Progenitor cell of endocrine pancreas (in vitro differentiated cells): Measurements from ENCODE around the gene TCF12. TPM values are rescaled to one million over a fixed set of nuclear protein-coding genes. Genes with fewer than 3 reads are reported as not detected.

Experiments used
- DNase-seq: peaks from one replicate; pipeline ENCODE4 v3.0.0; 2021; ENCODE audit warnings: low spot score; ENCODE audit not compliant: unreplicated experiment
- H3K27ac Mint-ChIP-seq: 2 replicates; pipeline ENCODE4 v1.8.0; 2021; ENCODE audit warnings: mild to moderate bottlenecking, moderate library complexity, mixed read lengths
- H3K27me3 Mint-ChIP-seq: 2 replicates; pipeline ENCODE4 v1.8.0; 2021; ENCODE audit warnings: mixed read lengths
- H3K36me3 Mint-ChIP-seq: 2 replicates; pipeline ENCODE4 v1.8.0; 2022; ENCODE audit warnings: mixed read lengths; ENCODE audit not compliant: insufficient read depth
- H3K4me1 Mint-ChIP-seq: 2 replicates; pipeline ENCODE4 v1.8.0; 2021; ENCODE audit warnings: low read depth, mixed read lengths
- H3K4me3 Mint-ChIP-seq: 2 replicates; pipeline ENCODE4 v1.8.0; 2021; ENCODE audit warnings: low read depth, mild to moderate bottlenecking, moderate library complexity, mixed read lengths
- H3K9me3 Mint-ChIP-seq: 2 replicates; pipeline ENCODE4 v1.8.0; 2021; ENCODE audit warnings: low read depth, mixed read lengths
- CTCF ChIP-seq: fragments of 200-600 bp; sonication (generic); IDR thresholded peaks from one replicate; pipeline ENCODE4 v1.5.0; 2021; ENCODE audit warnings: antibody characterized with exemption, mild to moderate bottlenecking; ENCODE audit not compliant: unreplicated experiment
- total RNA-seq: library from RNA; stranded (reverse); gene quantifications from 2 replicates; pipeline ENCODE4 v1.2.1, GENCODE V29; 2021

TCF12 gene
- total RNA-seq, 1 donor from 2014 or later = 164 TPM

- Mint-ChIP-seq H3K36me3 (peaks cover 28% of the 10 kb centered on the region), H3K9me3 (peaks cover 13% of the 10 kb centered on the region), H3K4me3 (no peak overlapping the region), H3K27me3 (no peaks in the 10 kb centered on the region), H3K4me1 (peaks cover 29% of the 10 kb centered on the region), H3K27ac (peak overlapping the region; percentile 46)
- DNase-seq = no peak
- no peak for TF ChIP-seq CTCF
These were observed 265.3 kb downstream of the TCF12 start for GRCh38 chr15:57183614-57184344.

GRCh38 chr15:57184502-57184901 is 266.1 kb downstream of the TCF12 start:
- H3K36me3 Mint-ChIP-seq = peaks cover 28% of the 10 kb centered on the region
- no peaks in the 10 kb centered on the region for H3K27me3 Mint-ChIP-seq
- peaks cover 13% of the 10 kb centered on the region for H3K9me3 Mint-ChIP-seq
- no peak for DNase-seq
- H3K4me1 Mint-ChIP-seq = peaks cover 29% of the 10 kb centered on the region
- H3K27ac Mint-ChIP-seq = no peak overlapping the region
- no peak for TF ChIP-seq CTCF
- no peak overlapping the region for H3K4me3 Mint-ChIP-seq

- H3K4me1 Mint-ChIP-seq = peaks cover 28% of the 10 kb centered on the region
- no peaks in the 10 kb centered on the region for H3K27me3 Mint-ChIP-seq
- no peak overlapping the region for H3K4me3 Mint-ChIP-seq
- no peak for DNase-seq
- H3K36me3 Mint-ChIP-seq = peaks cover 25% of the 10 kb centered on the region
- peak overlapping the region; percentile 7 for H3K27ac Mint-ChIP-seq
- peaks cover 13% of the 10 kb centered on the region for H3K9me3 Mint-ChIP-seq
- TF ChIP-seq CTCF = no peak
These were observed 267.1 kb downstream of the TCF12 start for GRCh38 chr15:57185507-57186074.

- H3K4me1 Mint-ChIP-seq = peaks cover 10% of the 10 kb centered on the region
- no peak overlapping the region for H3K4me3 Mint-ChIP-seq
- peaks cover 28% of the 10 kb centered on the region for H3K36me3 Mint-ChIP-seq
- peaks cover 13% of the 10 kb centered on the region for H3K9me3 Mint-ChIP-seq
- no peak overlapping the region for H3K27ac Mint-ChIP-seq
- no peak for TF ChIP-seq CTCF
- DNase-seq = no peak
- no peaks in the 10 kb centered on the region for H3K27me3 Mint-ChIP-seq
These were observed 271.0 kb downstream of the TCF12 start for GRCh38 chr15:57189466-57189865.

GRCh38 chr15:57190208-57190607 is 271.8 kb downstream of the TCF12 start:
- Mint-ChIP-seq H3K36me3 (peaks cover 25% of the 10 kb centered on the region), H3K27me3 (no peaks in the 10 kb centered on the region), H3K4me3 (no peak overlapping the region), H3K4me1 (peaks cover 6% of the 10 kb centered on the region), H3K9me3 (peaks cover 11% of the 10 kb centered on the region), H3K27ac (no peak overlapping the region)
- no peak for TF ChIP-seq CTCF
- no peak for DNase-seq
